Inflammatory macrophage treated with lipopolysaccharide for 4 hours (primary cell): ENCODE results near the gene AKR7A2.
"Not testable (repeated sequence)": the region's sequence is repeated elsewhere in the genome, so short reads cannot be mapped to it uniquely, and the experiment has no call there.

ENCODE experiments used
- DNase-seq: peaks from one replicate; pipeline ENCODE4 v3.0.0-alpha.2; 2020

The AKR7A2 gene

GRCh38 chr1:19324665-19324990, 12.7 kb upstream of the AKR7A2 start:
- DNase-seq = no peak

- no peak for DNase-seq
Measured at GRCh38 chr1:19323987-19324664, 12.2 kb upstream of the AKR7A2 start.

- DNase-seq = no peak
Measured at GRCh38 chr1:19322481-19322880, 10.5 kb upstream of the AKR7A2 start.

- DNase-seq = no peak
Measured at GRCh38 chr1:19321071-19321470, 9.1 kb upstream of the AKR7A2 start.

- no peak for DNase-seq
Measured at GRCh38 chr1:19319196-19319595, 7.3 kb upstream of the AKR7A2 start.

- no peak for DNase-seq
Measured at GRCh38 chr1:19317126-19317910, 5.4 kb upstream of the AKR7A2 start.

- peak; percentile 52 for DNase-seq
Measured at GRCh38 chr1:19315378-19316198, 3.6 kb upstream of the AKR7A2 start.

- no peak for DNase-seq
Measured at GRCh38 chr1:19313961-19314882, 2.3 kb upstream of the AKR7A2 start.

- DNase-seq = no peak
Measured at GRCh38 chr1:19313636-19313959, 1.7 kb upstream of the AKR7A2 start.

- DNase-seq = no peak
Measured at GRCh38 chr1:19312782-19313635, 1.1 kb upstream of the AKR7A2 start.

- no peak for DNase-seq
Measured at GRCh38 chr1:19311503-19311930, 427 bp downstream of the AKR7A2 start.

- DNase-seq = no peak
Measured at GRCh38 chr1:19310720-19311502, 1.0 kb downstream of the AKR7A2 start.

- no peak for DNase-seq
Measured at GRCh38 chr1:19310061-19310460, 1.9 kb downstream of the AKR7A2 start.

GRCh38 chr1:19309123-19309813, 2.7 kb downstream of the AKR7A2 start:
- DNase-seq = no peak

GRCh38 chr1:19308509-19308907, 3.4 kb downstream of the AKR7A2 start:
- DNase-seq = no peak

- DNase-seq = no peak
Measured at GRCh38 chr1:19307794-19308508, 4.0 kb downstream of the AKR7A2 start.

GRCh38 chr1:19306941-19307340, 5.0 kb downstream of the AKR7A2 start:
- DNase-seq = no peak

GRCh38 chr1:19305880-19306279, 6.1 kb downstream of the AKR7A2 start:
- no peak for DNase-seq

- not testable (repeated sequence) for DNase-seq
Measured at GRCh38 chr1:19304081-19304480, 7.9 kb downstream of the AKR7A2 start.

GRCh38 chr1:19300211-19300610, 11.7 kb downstream of the AKR7A2 start:
- DNase-seq = no peak
